ENCODE results near the gene SLC16A10. TPM values are rescaled to one million over a fixed set of nuclear protein-coding genes. Genes with fewer than 3 reads are reported as not detected.

Gene SLC16A10
- polyA plus RNA-seq, 1 donor (not counting 4 experiments of a cell fraction or from before 2014, with no cell fraction given) = not detected

DNA sequence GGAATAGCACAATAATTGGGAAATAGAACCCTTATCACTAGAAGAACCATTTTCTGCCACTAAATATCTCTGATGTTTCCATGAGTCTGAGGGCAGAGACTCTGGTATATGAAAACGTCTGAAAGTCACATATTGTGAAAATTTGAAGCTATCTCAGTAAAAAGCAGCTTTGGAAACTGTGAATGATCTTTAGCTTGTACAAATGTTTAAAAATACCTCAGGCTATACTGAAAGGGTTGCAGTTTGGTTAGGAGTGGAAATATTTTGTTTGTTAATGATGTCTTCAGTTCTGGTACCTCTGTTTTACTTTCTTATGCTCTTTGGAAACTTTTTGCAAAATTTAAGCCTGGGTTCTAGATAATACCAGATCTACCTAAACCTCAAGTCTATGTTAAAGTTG lies 135.0 kb downstream of the SLC16A10 start:
- no peaks in the 10 kb centered on the region for H3K27me3 ChIP-seq (ENCODE audit: control insufficient read depth, extremely low read depth, insufficient read depth, low read length)
- no peaks in the 10 kb centered on the region for H3K4me1 ChIP-seq (ENCODE audit: control insufficient read depth, extremely low read depth, insufficient read depth, low read length)
- TF ChIP-seq EZH2 (IDR thresholded peaks at IDR 0.05; ENCODE audit: low read length) = no peak
- TF ChIP-seq, protein P1, sequence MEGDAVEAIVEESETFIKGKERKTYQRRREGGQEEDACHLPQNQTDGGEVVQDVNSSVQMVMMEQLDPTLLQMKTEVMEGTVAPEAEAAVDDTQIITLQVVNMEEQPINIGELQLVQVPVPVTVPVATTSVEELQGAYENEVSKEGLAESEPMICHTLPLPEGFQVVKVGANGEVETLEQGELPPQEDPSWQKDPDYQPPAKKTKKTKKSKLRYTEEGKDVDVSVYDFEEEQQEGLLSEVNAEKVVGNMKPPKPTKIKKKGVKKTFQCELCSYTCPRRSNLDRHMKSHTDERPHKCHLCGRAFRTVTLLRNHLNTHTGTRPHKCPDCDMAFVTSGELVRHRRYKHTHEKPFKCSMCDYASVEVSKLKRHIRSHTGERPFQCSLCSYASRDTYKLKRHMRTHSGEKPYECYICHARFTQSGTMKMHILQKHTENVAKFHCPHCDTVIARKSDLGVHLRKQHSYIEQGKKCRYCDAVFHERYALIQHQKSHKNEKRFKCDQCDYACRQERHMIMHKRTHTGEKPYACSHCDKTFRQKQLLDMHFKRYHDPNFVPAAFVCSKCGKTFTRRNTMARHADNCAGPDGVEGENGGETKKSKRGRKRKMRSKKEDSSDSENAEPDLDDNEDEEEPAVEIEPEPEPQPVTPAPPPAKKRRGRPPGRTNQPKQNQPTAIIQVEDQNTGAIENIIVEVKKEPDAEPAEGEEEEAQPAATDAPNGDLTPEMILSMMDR (optimal IDR thresholded peaks at IDR 0.05 in 1 of 3, IDR thresholded peaks at IDR 0.05 in 1 of 3, conservative IDR thresholded peaks at IDR 0.05 in 1 of 3; ENCODE audit: extremely low read depth in 1 of 3, insufficient read depth in 2 of 3, low read length in 3 of 3) = no peak
- no peak overlapping the region for H3K9ac ChIP-seq (ENCODE audit: control insufficient read depth, extremely low read depth, insufficient read depth, low read length)
- H3K79me2 ChIP-seq (ENCODE audit: control insufficient read depth, insufficient read depth, low read length) = no peaks in the 10 kb centered on the region
- no peak overlapping the region for H3K4me2 ChIP-seq (ENCODE audit: control insufficient read depth, extremely low read depth, insufficient read depth, low read depth, low read length)
- H2AFZ ChIP-seq (ENCODE audit: control insufficient read depth, low read length) = no peak overlapping the region
- no peaks in the 10 kb centered on the region for H3K36me3 ChIP-seq (ENCODE audit: control insufficient read depth in 2 of 2, extremely low read depth in 1 of 2, insufficient read depth in 2 of 2, low read length in 2 of 2)
- no peak for DNase-seq (ENCODE audit: low read depth, low spot score)
- no peak overlapping the region for H3K27ac ChIP-seq (ENCODE audit: control insufficient read depth, insufficient read depth, low read length)
- no peak for FAIRE-seq
- dilution Hi-C loops (cut with MboI; ENCODE audit: extremely low pct_ligation_motif_present, low sequenced_read_pairs) = loop anchor here (25.0 kb wide), 1 partner anchor 185 kb away; no protein-coding TSS in a partner anchor
- no peak overlapping the region for H3K4me3 ChIP-seq (ENCODE audit: control insufficient read depth in 2 of 3, extremely low read depth in 1 of 3, insufficient read depth in 2 of 3, low read depth in 1 of 3, low read length in 3 of 3)
- H4K20me1 ChIP-seq (ENCODE audit: control insufficient read depth, extremely low read depth, insufficient read depth, low read length) = no peaks in the 10 kb centered on the region
- H3K9me1 ChIP-seq (ENCODE audit: control insufficient read depth, extremely low read depth, insufficient read depth, low read length) = no peaks in the 10 kb centered on the region
- H3K9me3 ChIP-seq (ENCODE audit: control insufficient read depth, low read depth, low read length) = no peaks in the 10 kb centered on the region

DNA sequence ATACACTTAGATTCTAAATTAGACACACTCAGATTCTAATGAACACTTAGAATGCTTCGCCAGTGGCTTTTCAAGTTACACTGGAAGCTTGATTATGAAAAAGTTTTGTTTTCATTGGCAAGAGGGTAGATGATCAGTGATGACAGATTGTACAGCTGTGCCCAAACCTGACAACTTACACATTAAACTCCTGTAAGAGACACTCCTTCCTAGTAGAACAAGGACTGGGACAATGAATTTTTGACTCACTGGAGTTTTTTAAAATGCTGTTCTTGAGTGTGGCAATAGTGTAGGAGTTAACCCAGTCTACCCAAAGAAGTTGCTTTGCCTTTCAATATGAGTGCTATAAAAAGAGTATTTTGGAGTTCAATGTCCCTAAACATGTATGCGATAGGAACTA lies 140.8 kb downstream of the SLC16A10 start:
- dilution Hi-C loops (cut with MboI; ENCODE audit: extremely low pct_ligation_motif_present, low sequenced_read_pairs) = no loop called here
- H3K27me3 ChIP-seq (ENCODE audit: control insufficient read depth, extremely low read depth, insufficient read depth, low read length) = no peaks in the 10 kb centered on the region
- H3K4me3 ChIP-seq (ENCODE audit: control insufficient read depth in 2 of 3, extremely low read depth in 1 of 3, insufficient read depth in 2 of 3, low read depth in 1 of 3, low read length in 3 of 3) = no peak overlapping the region
- peak overlapping the region; percentile 54 for H3K4me2 ChIP-seq (ENCODE audit: control insufficient read depth, extremely low read depth, insufficient read depth, low read depth, low read length)
- FAIRE-seq = no peak
- H3K9ac ChIP-seq (ENCODE audit: control insufficient read depth, extremely low read depth, insufficient read depth, low read length) = peak overlapping the region; percentile 20
- no peaks in the 10 kb centered on the region for H3K36me3 ChIP-seq (ENCODE audit: control insufficient read depth in 2 of 2, extremely low read depth in 1 of 2, insufficient read depth in 2 of 2, low read length in 2 of 2)
- H2AFZ ChIP-seq (ENCODE audit: control insufficient read depth, low read length) = no peak overlapping the region
- peaks cover 21% of the 10 kb centered on the region for H3K4me1 ChIP-seq (ENCODE audit: control insufficient read depth, extremely low read depth, insufficient read depth, low read length)
- no peaks in the 10 kb centered on the region for H3K79me2 ChIP-seq (ENCODE audit: control insufficient read depth, insufficient read depth, low read length)
- H3K9me3 ChIP-seq (ENCODE audit: control insufficient read depth, low read depth, low read length) = no peaks in the 10 kb centered on the region
- no peaks in the 10 kb centered on the region for H3K9me1 ChIP-seq (ENCODE audit: control insufficient read depth, extremely low read depth, insufficient read depth, low read length)
- no peak for TF ChIP-seq EZH2 (IDR thresholded peaks at IDR 0.05; ENCODE audit: low read length)
- TF ChIP-seq, protein P1 (optimal IDR thresholded peaks at IDR 0.05 in 1 of 3, IDR thresholded peaks at IDR 0.05 in 1 of 3, conservative IDR thresholded peaks at IDR 0.05 in 1 of 3; ENCODE audit: extremely low read depth in 1 of 3, insufficient read depth in 2 of 3, low read length in 3 of 3) = no peak
- DNase-seq (ENCODE audit: low read depth, low spot score) = no peak
- peak overlapping the region; percentile 76 for H3K27ac ChIP-seq (ENCODE audit: control insufficient read depth, insufficient read depth, low read length)
- H4K20me1 ChIP-seq (ENCODE audit: control insufficient read depth, extremely low read depth, insufficient read depth, low read length) = no peaks in the 10 kb centered on the region
